RCC 7860 (cell line): ENCODE measurements around the gene BCL3.
"Not testable (repeated sequence)": the region's sequence is repeated elsewhere in the genome, so short reads cannot be mapped to it uniquely, and the experiment has no call there.

Source experiments
- DNase-seq: peaks from one replicate; pipeline ENCODE4 v3.0.0-alpha.2; 2015; ENCODE audit warnings: low spot score
- FAIRE-seq: peaks from 2 replicates; lab custom pipeline; 2012; peaks lifted over from hg19 to GRCh38; lab: Jason Lieb, UNC

BCL3 gene

GRCh38 chr19:44720945-44721344 is 27.6 kb upstream of the BCL3 start:
- no peak for FAIRE-seq
- no peak for DNase-seq

- FAIRE-seq, DNase-seq: not testable (repeated sequence)
Measured at GRCh38 chr19:44721369-44721768, 27.1 kb upstream of the BCL3 start.

GRCh38 chr19:44722131-44723121 is 26.1 kb upstream of the BCL3 start:
- no peak for DNase-seq
- no peak for FAIRE-seq

GRCh38 chr19:44723299-44723951 is 25.1 kb upstream of the BCL3 start:
- FAIRE-seq (no peak), DNase-seq (no peak)

- DNase-seq = peak; percentile 65
- peak; percentile 39 for FAIRE-seq
Measured at GRCh38 chr19:44723952-44724319, 24.6 kb upstream of the BCL3 start.

- DNase-seq = peak; percentile 53
- FAIRE-seq = no peak
Measured at GRCh38 chr19:44725251-44725650, 23.3 kb upstream of the BCL3 start.

GRCh38 chr19:44725684-44726083 is 22.8 kb upstream of the BCL3 start:
- no peak for FAIRE-seq
- DNase-seq = no peak

- DNase-seq (no peak), FAIRE-seq (no peak)
Measured at GRCh38 chr19:44726465-44726864, 22.0 kb upstream of the BCL3 start.

GRCh38 chr19:44728178-44728577 is 20.3 kb upstream of the BCL3 start:
- DNase-seq (no peak), FAIRE-seq (no peak)

GRCh38 chr19:44729516-44730033 is 18.9 kb upstream of the BCL3 start:
- FAIRE-seq (no peak), DNase-seq (no peak)

GRCh38 chr19:44731081-44731480 is 17.4 kb upstream of the BCL3 start:
- FAIRE-seq (no peak), DNase-seq (no peak)

- no peak for DNase-seq
- no peak for FAIRE-seq
Measured at GRCh38 chr19:44731622-44732021, 16.9 kb upstream of the BCL3 start.

GRCh38 chr19:44732235-44733014 is 16.1 kb upstream of the BCL3 start:
- DNase-seq (no peak), FAIRE-seq (no peak)

- DNase-seq (no peak), FAIRE-seq (no peak)
Measured at GRCh38 chr19:44734357-44734756, 14.2 kb upstream of the BCL3 start.

GRCh38 chr19:44735011-44735410 is 13.5 kb upstream of the BCL3 start:
- no peak for FAIRE-seq
- DNase-seq = no peak

- FAIRE-seq (peak; percentile 81), DNase-seq (peak; percentile 79)
Measured at GRCh38 chr19:44737238-44738071, 11.1 kb upstream of the BCL3 start.

- DNase-seq (no peak), FAIRE-seq (no peak)
Measured at GRCh38 chr19:44738136-44738535, 10.4 kb upstream of the BCL3 start.

GRCh38 chr19:44738603-44739558 is 9.6 kb upstream of the BCL3 start:
- DNase-seq = peak; percentile 77
- peak; percentile 85 for FAIRE-seq

- DNase-seq (no peak), FAIRE-seq (no peak)
Measured at GRCh38 chr19:44740351-44740824, 8.1 kb upstream of the BCL3 start.
